GM15510 (cell line): Measurements from ENCODE around the gene UST.

ENCODE experiments used
- POLR2A ChIP-seq: IDR thresholded peaks from 3 replicates; pipeline ENCODE4 v1.6.1; 2011; ENCODE audit warnings: borderline replicate concordance; ENCODE audit not compliant: insufficient read length; ENCODE audit errors: extremely low read depth

UST gene

GRCh38 chr6:149031201-149031858 is 284.5 kb downstream of the UST start:
- TF ChIP-seq POLR2A: no peak

- TF ChIP-seq POLR2A: peak; percentile 34
These were observed 285.2 kb downstream of the UST start for GRCh38 chr6:149031859-149032598.

GRCh38 chr6:149032599-149033405 is 286.0 kb downstream of the UST start:
- peak; percentile 26 for TF ChIP-seq POLR2A

GRCh38 chr6:149033454-149033853 is 286.6 kb downstream of the UST start:
- no peak for TF ChIP-seq POLR2A

- no peak for TF ChIP-seq POLR2A
These were observed 288.9 kb downstream of the UST start for GRCh38 chr6:149035766-149036165.

- no peak for TF ChIP-seq POLR2A
These were observed 290.3 kb downstream of the UST start for GRCh38 chr6:149037051-149037671.

- TF ChIP-seq POLR2A: no peak
These were observed 295.1 kb downstream of the UST start for GRCh38 chr6:149041953-149042352.

- no peak for TF ChIP-seq POLR2A
These were observed 296.8 kb downstream of the UST start for GRCh38 chr6:149043476-149044130.

GRCh38 chr6:149044528-149044927 is 297.7 kb downstream of the UST start:
- TF ChIP-seq POLR2A: no peak

GRCh38 chr6:149045404-149045803 is 298.6 kb downstream of the UST start:
- TF ChIP-seq POLR2A: no peak

GRCh38 chr6:149046164-149046821 is 299.5 kb downstream of the UST start:
- no peak for TF ChIP-seq POLR2A

GRCh38 chr6:149046822-149047246 is 300.0 kb downstream of the UST start:
- no peak for TF ChIP-seq POLR2A

GRCh38 chr6:149049230-149049629 is 302.4 kb downstream of the UST start:
- no peak for TF ChIP-seq POLR2A

- TF ChIP-seq POLR2A: no peak
These were observed 303.3 kb downstream of the UST start for GRCh38 chr6:149050160-149050559.

GRCh38 chr6:149052350-149053106 is 305.7 kb downstream of the UST start:
- TF ChIP-seq POLR2A: no peak
